GM19043 (cell line): ENCODE data around the gene CAMKV.

Experiments used
- ATAC-seq: cut with Tn5 transposase; IDR thresholded peaks from one replicate; pipeline ENCODE4 v1.9.1; 2021; ENCODE audit warnings: low read depth; ENCODE audit not compliant: unreplicated experiment

Gene CAMKV

GRCh38 chr3:49899815-49900214, 30.1 kb upstream of the CAMKV start:
- no peak for ATAC-seq

GRCh38 chr3:49898991-49899390, 29.3 kb upstream of the CAMKV start:
- no peak for ATAC-seq

GRCh38 chr3:49896345-49896744, 26.6 kb upstream of the CAMKV start:
- no peak for ATAC-seq

- ATAC-seq = no peak
Observed at GRCh38 chr3:49895791-49896190, 26.1 kb upstream of the CAMKV start.

GRCh38 chr3:49889296-49889695, 19.6 kb upstream of the CAMKV start:
- no peak for ATAC-seq

GRCh38 chr3:49886922-49887265, 17.2 kb upstream of the CAMKV start:
- ATAC-seq = no peak

- no peak for ATAC-seq
Observed at GRCh38 chr3:49883998-49884397, 14.3 kb upstream of the CAMKV start.

GRCh38 chr3:49882166-49882565, 12.5 kb upstream of the CAMKV start:
- no peak for ATAC-seq

- ATAC-seq = no peak
Observed at GRCh38 chr3:49880581-49881315, 11.0 kb upstream of the CAMKV start.

GRCh38 chr3:49879721-49880120, 10.0 kb upstream of the CAMKV start:
- ATAC-seq = no peak

- ATAC-seq = no peak
Observed at GRCh38 chr3:49878686-49879085, 9.0 kb upstream of the CAMKV start.

GRCh38 chr3:49877716-49878115, 8.0 kb upstream of the CAMKV start:
- ATAC-seq = no peak

- no peak for ATAC-seq
Observed at GRCh38 chr3:49876567-49876966, 6.9 kb upstream of the CAMKV start.

- no peak for ATAC-seq
Observed at GRCh38 chr3:49873623-49874022, 3.9 kb upstream of the CAMKV start.

- ATAC-seq = no peak
Observed at GRCh38 chr3:49872801-49873281, 3.1 kb upstream of the CAMKV start.

GRCh38 chr3:49871531-49872153, 1.9 kb upstream of the CAMKV start:
- no peak for ATAC-seq

- ATAC-seq = no peak
Observed at GRCh38 chr3:49868862-49869466, 742 bp downstream of the CAMKV start.

GRCh38 chr3:49867871-49868321, 1.8 kb downstream of the CAMKV start:
- no peak for ATAC-seq

GRCh38 chr3:49867400-49867799, 2.3 kb downstream of the CAMKV start:
- ATAC-seq = no peak

- no peak for ATAC-seq
Observed at GRCh38 chr3:49865198-49865784, 4.4 kb downstream of the CAMKV start.

- ATAC-seq = no peak
Observed at GRCh38 chr3:49864505-49864904, 5.2 kb downstream of the CAMKV start.
